OCI-LY7 (cell line): ENCODE measurements around the gene IRX4. TPM values are rescaled to one million over a fixed set of nuclear protein-coding genes. Genes with fewer than 3 reads are reported as not detected.

ENCODE experiments used
- BruUV-seq: library from RNA; stranded (reverse); fragments of 400-500 nt; replicated peaks from 2 replicates; lab custom pipeline; 2021; lab: Mats Ljungman, UMichigan
- CTCF ChIA-PET: fragments of 300-600 bp; sonication (Branson Sonifier 250); formaldehyde crosslinking; loops from one replicate; lab custom pipeline; 2022; ENCODE audit warnings: antibody characterized with exemption; ENCODE audit not compliant: unreplicated experiment; lab: Charles Lee
- POLR2A ChIA-PET: fragments of 300-600 bp; sonication (Branson Sonifier 250); formaldehyde crosslinking; loops from one replicate; lab custom pipeline; 2022; ENCODE audit warnings: antibody characterized with exemption; lab: Charles Lee
- DNase-seq: peaks from one replicate; pipeline ENCODE4 v3.0.0-alpha.2; 2015; ENCODE audit warnings: low spot score
- H2AFZ ChIP-seq: fragments of 200-600 bp; sonication (generic), shearing (Covaris generic); 2 replicates; pipeline ENCODE4 v1.6.1; 2014; ENCODE audit warnings: mild to moderate bottlenecking, antibody characterized with exemption, low read length, moderate library complexity
- H3K27ac ChIP-seq: fragments of 200-600 bp; sonication (generic); 2 replicates; pipeline ENCODE4 v1.5.1; 2014; ENCODE audit warnings: mixed run types, low read depth, mild to moderate bottlenecking, moderate library complexity, low read length, inconsistent platforms; ENCODE audit not compliant: poor library complexity, severe bottlenecking
- H3K36me3 ChIP-seq: fragments of 200-600 bp; sonication (generic); 2 replicates; pipeline ENCODE4 v1.6.1; 2014; ENCODE audit warnings: mild to moderate bottlenecking, antibody characterized with exemption, low read length, moderate library complexity, mixed read lengths; ENCODE audit not compliant: insufficient read depth
- H3K4me1 ChIP-seq: fragments of 200-600 bp; sonication (generic); 2 replicates; pipeline ENCODE4 v1.5.1; 2014; ENCODE audit warnings: mild to moderate bottlenecking, low read length; ENCODE audit not compliant: insufficient read depth, poor library complexity, severe bottlenecking
- H3K4me2 ChIP-seq: fragments of 200-600 bp; sonication (generic); 2 replicates; pipeline ENCODE4 v1.6.1; 2014; ENCODE audit warnings: mild to moderate bottlenecking, low read length
- H3K4me3 ChIP-seq: fragments of 200-600 bp; sonication (generic); 2 replicates; pipeline ENCODE4 v1.5.1; 2014; ENCODE audit warnings: mild to moderate bottlenecking, low read depth, low read length; ENCODE audit not compliant: poor library complexity, severe bottlenecking
- H3K79me2 ChIP-seq: fragments of 200-600 bp; sonication (generic); 2 replicates; pipeline ENCODE4 v1.6.1; 2016; ENCODE audit warnings: low read depth, mild to moderate bottlenecking, low read length, moderate library complexity, mixed read lengths; ENCODE audit not compliant: insufficient read depth
- H3K9me2 ChIP-seq: fragments of 200-600 bp; sonication (generic); 2 replicates; pipeline ENCODE4 v1.6.1; 2016; ENCODE audit warnings: mild to moderate bottlenecking, low read length, mixed read lengths; ENCODE audit not compliant: insufficient read depth
- H3K9me3 ChIP-seq: fragments of 200-600 bp; sonication (generic); 2 replicates; pipeline ENCODE4 v1.6.1; 2014; ENCODE audit warnings: mild to moderate bottlenecking, mixed run types, low read length, mixed read lengths
- H4K20me1 ChIP-seq: fragments of 200-600 bp; sonication (generic); 2 replicates; pipeline ENCODE4 v1.6.1; 2014; ENCODE audit warnings: mild to moderate bottlenecking, antibody characterized with exemption, low read length, moderate library complexity, mixed read lengths; ENCODE audit not compliant: insufficient read depth
- EZH2phosphoT487 ChIP-seq: fragments of 200-600 bp; sonication (generic); IDR thresholded peaks from 2 replicates; pipeline ENCODE4 v1.6.1; 2018; ENCODE audit warnings: low read depth, borderline replicate concordance, mild to moderate bottlenecking, mixed run types, antibody characterized with exemption, low read length, moderate library complexity, mixed read lengths
- intact Hi-C: fragments of 100-400 bp; cut with micrococcal nuclease; formaldehyde crosslinking; loops from one replicate; pipeline ENCODE4 v1.10.0; 2022; ENCODE audit not compliant: unreplicated experiment
- total RNA-seq, 2 experiments: library from RNA; depleted of rRNA in 1 of 2; stranded (reverse); fragments of >200 nt in 1 of 2; shearing (Covaris generic) in 1 of 2; gene quantifications; 2 replicates each; pipeline ENCODE4 v1.2.3, GENCODE V29; 2014 to 2022
- TF ChIP-seq, protein P1 (sequence below): fragments of 200-600 bp; sonication (generic); conservative IDR thresholded peaks from 2 replicates; pipeline ENCODE4 v1.5.1; 2014; ENCODE audit warnings: mild to moderate bottlenecking, antibody characterized with exemption, low read length, moderate library complexity, mixed read lengths

IRX4 gene
- total RNA-seq, 2 experiments from 2014 or later: not detected

DNA sequence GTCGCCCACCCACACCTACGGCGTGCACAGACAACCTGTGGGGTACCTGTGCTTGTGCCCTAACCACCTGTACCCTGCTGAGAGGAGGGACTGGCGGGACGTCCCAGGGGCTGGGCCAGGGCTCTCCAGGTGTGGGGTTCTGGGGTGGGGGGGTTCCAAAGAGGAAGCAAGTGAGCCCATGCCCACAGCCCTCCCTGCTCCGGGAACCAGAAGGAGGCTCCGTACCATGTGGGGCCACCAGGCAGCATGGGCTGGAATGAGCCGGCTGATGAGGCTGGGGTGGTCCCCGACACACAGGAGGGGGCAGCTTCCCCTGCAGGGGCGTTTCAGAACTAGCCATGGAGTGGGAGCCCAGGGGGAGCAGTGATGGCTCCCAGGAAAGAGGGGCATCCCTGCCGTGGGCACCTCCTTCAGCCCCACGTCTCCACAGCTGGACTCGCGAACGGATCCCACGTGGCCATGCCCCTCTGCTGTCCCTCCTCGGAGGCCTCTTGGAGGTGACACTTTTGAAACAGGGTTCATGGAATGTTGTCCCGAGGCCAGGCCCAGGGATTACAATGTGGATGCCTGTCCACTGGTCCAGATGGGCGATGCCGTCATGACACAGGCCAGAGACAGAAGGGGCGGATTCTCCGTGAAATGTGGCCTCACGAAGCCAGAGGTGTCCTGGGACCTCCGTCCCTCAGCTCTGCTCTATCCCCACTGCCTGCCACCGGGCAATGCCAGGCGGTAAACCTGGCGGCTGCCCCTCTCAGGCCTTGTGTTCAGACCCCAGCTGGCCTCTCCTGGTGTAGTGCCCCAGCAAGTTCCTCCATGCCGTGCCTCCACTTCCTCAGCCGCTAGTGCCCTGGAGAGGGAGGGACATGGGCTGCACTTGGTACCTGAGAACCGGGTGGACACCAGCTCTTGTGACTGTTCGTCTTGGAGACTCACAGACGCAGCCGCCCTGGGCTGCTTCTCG, 33.6 kb upstream of the IRX4 start:
- POLR2A ChIA-PET: no interaction called here
- CTCF ChIA-PET: no interaction called here
- DNase-seq: no peak
- intact Hi-C loops: no loop called here
- H3K36me3 ChIP-seq: no peaks in the 10 kb centered on the region
- H3K9me3 ChIP-seq: no peaks in the 10 kb centered on the region
- no peaks in the 10 kb centered on the region for H3K79me2 ChIP-seq
- H3K4me1 ChIP-seq: no peaks in the 10 kb centered on the region
- TF ChIP-seq EZH2phosphoT487: no peak
- TF ChIP-seq, protein P1, sequence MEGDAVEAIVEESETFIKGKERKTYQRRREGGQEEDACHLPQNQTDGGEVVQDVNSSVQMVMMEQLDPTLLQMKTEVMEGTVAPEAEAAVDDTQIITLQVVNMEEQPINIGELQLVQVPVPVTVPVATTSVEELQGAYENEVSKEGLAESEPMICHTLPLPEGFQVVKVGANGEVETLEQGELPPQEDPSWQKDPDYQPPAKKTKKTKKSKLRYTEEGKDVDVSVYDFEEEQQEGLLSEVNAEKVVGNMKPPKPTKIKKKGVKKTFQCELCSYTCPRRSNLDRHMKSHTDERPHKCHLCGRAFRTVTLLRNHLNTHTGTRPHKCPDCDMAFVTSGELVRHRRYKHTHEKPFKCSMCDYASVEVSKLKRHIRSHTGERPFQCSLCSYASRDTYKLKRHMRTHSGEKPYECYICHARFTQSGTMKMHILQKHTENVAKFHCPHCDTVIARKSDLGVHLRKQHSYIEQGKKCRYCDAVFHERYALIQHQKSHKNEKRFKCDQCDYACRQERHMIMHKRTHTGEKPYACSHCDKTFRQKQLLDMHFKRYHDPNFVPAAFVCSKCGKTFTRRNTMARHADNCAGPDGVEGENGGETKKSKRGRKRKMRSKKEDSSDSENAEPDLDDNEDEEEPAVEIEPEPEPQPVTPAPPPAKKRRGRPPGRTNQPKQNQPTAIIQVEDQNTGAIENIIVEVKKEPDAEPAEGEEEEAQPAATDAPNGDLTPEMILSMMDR: no peak
- H4K20me1 ChIP-seq: no peaks in the 10 kb centered on the region
- no peak overlapping the region for H3K4me3 ChIP-seq
- H3K27ac ChIP-seq: no peak overlapping the region
- no peak overlapping the region for H3K4me2 ChIP-seq
- H3K9me2 ChIP-seq: no peaks in the 10 kb centered on the region
- no peak overlapping the region for H2AFZ ChIP-seq
- BruUV-seq: no TSS peak

DNA sequence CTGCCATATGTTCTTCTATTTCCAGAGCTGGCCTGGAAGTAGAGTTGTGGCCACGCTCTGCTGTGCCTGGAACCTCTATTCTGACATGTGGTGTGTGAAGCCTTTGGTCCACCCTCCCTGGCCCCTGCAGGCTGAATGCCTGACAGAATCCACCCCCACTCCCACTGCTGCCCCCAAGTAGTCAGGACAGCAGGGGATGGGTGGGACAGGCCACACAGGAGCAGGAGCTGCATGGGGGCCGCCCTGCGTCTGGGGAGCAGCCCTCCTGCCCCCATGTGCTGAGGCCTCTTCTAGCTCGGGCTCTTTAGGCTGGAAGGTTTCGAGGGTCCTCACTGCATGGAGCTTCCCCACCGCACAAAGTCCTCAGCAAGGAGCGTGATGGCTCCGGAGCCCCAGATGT, 32.6 kb upstream of the IRX4 start:
- no peak overlapping the region for H2AFZ ChIP-seq
- no peak overlapping the region for H3K4me3 ChIP-seq
- intact Hi-C loops: no loop called here
- H4K20me1 ChIP-seq: no peaks in the 10 kb centered on the region
- DNase-seq: no peak
- no peak overlapping the region for H3K4me2 ChIP-seq
- TF ChIP-seq, protein P1: no peak
- no peak for TF ChIP-seq EZH2phosphoT487
- H3K27ac ChIP-seq: no peak overlapping the region
- H3K79me2 ChIP-seq: no peaks in the 10 kb centered on the region
- BruUV-seq: no TSS peak
- H3K9me2 ChIP-seq: no peaks in the 10 kb centered on the region
- H3K36me3 ChIP-seq: no peaks in the 10 kb centered on the region
- H3K9me3 ChIP-seq: no peaks in the 10 kb centered on the region
- H3K4me1 ChIP-seq: no peaks in the 10 kb centered on the region
- CTCF ChIA-PET: no interaction called here
- POLR2A ChIA-PET: no interaction called here

DNA sequence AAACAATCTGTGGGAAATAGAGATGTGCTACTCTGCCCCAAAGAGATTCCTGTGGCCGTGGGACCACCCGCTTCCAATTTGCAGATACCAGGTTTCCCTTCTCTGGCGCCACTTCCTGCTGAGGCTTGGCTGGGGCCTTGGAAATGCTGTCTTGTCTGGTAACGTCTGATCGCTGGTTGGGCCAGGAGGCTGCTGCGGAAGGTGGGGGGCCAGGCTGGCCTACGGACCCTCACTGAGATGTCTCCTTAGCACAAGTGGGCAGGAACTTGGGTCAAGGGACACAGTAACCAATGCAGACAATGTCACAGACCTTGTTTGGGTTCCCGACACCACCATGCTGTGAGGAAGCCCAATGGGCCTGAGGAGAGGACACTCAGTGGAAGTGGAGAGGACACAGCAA, 31.7 kb upstream of the IRX4 start:
- intact Hi-C loops: no loop called here
- Histone ChIP-seq H4K20me1 (no peaks in the 10 kb centered on the region), H3K4me1 (no peaks in the 10 kb centered on the region), H3K9me2 (no peaks in the 10 kb centered on the region), H3K27ac (no peak overlapping the region), H3K79me2 (no peaks in the 10 kb centered on the region), H3K9me3 (no peaks in the 10 kb centered on the region), H3K4me3 (no peak overlapping the region), H2AFZ (no peak overlapping the region), H3K36me3 (no peaks in the 10 kb centered on the region), H3K4me2 (no peak overlapping the region)
- no TSS peak for BruUV-seq
- ChIA-PET POLR2A (no interaction called here), CTCF (no interaction called here)
- no peak for DNase-seq
- TF ChIP-seq EZH2phosphoT487: no peak
- TF ChIP-seq, protein P1: no peak
